GM19395 (cell line): ENCODE data around the gene SH3RF3.

Experiments
- ATAC-seq: cut with Tn5 transposase; IDR thresholded peaks from one replicate; pipeline ENCODE4 v1.9.1; 2021; ENCODE audit warnings: mild to moderate bottlenecking, moderate library complexity; ENCODE audit not compliant: unreplicated experiment

SH3RF3 gene

DNA sequence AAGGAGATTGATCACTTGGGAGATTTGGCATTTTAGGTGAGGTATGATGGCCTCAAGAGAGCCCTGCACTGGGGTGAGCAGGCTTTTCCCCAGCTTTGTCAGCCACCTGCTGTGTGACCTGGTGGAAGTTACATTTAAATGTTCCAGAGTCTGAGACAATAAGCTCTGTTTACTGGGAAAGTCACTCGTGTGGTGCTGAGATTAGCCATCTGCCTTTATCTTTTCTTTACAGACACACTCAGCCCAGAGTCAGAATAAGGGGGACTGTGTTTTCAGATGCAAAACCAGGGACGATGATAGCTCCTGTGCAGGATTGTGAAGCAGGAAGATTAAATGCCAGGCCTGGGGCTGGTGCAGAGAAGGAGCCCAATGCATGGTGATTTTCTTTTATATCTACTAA is 47.9 kb downstream of the SH3RF3 start:
- ATAC-seq = no peak

DNA sequence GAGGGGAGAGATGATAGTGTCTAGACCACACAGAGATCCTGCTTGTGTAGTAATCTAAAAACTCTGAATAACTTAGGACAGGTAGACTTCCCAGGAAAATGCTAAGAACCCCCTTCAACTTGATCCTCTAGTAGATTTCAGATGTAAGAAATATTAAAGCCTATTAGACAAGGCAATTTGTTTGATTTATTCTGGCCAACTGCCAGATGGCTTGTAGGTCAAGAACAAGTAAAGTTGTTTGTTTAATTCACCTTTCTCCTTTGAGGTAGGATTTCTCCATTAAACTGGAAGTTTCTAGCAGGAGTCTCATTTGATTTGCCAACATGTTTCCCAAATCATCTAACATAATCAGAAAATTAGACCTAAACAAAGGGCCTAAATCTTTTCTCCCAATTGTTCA is 48.6 kb downstream of the SH3RF3 start:
- no peak for ATAC-seq

GRCh38 chr2:109178968-109179367 is 50.0 kb downstream of the SH3RF3 start:
- no peak for ATAC-seq

GRCh38 chr2:109180786-109181185 is 51.8 kb downstream of the SH3RF3 start:
- no peak for ATAC-seq

DNA sequence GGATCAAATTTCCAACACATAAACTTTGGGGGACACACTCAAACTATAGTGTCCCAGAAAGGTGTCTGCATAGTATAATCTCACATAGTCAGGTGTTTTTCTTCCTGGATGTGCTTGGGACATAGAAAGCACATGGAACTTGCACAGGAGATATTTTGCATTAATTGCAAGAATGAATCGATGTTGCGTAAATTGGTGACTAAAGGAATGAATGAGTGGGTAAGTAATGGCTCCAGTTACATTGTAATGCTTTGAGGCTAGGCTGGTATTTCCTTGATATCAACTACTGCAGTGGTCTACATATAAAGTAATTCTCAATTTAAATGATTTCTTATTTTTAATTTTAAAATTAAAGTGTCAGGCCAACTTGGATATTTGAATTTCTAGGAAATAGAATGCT is 53.4 kb downstream of the SH3RF3 start:
- ATAC-seq = no peak

DNA sequence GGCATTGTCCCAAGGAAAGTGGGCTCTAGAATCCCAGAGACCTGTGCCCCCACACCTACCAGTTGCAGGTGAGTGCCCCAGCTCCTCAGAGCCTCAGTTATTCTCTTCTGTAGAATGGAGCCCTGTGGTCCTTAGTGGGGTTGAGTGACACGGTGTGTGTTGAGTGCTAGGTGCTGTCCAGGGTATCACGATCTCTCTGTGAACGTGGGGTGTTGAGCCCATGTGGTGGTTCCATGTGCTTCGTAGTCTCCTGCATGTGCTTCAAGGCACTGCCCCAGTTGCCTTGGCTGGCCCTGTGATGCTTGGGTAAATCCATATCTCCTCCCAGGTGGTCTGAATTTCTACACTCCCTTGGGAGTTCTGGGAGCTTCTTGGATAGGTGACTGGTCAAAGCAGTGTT is 54.9 kb downstream of the SH3RF3 start:
- ATAC-seq = no peak

- ATAC-seq = no peak
These were observed 55.4 kb downstream of the SH3RF3 start for GRCh38 chr2:109184368-109184767.

DNA sequence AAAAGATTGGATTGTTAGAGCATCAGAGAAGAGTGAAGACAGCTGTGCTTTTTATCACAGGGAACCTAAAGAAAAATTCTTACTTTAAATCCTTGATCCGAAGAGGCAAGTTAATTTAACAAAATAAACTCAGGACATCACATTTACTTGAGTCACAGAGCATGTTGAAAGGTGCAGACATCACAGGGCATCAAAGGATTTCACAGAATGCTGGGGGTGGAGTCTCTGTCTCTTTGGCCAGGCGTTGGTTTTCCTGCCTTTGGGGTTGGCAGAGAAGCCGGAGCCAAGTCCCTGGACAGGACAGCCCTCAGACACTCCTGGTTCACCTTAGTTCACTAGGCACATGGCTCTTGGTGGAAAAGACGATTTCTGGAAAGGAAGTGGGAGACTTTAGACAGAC is 56.3 kb downstream of the SH3RF3 start:
- no peak for ATAC-seq

DNA sequence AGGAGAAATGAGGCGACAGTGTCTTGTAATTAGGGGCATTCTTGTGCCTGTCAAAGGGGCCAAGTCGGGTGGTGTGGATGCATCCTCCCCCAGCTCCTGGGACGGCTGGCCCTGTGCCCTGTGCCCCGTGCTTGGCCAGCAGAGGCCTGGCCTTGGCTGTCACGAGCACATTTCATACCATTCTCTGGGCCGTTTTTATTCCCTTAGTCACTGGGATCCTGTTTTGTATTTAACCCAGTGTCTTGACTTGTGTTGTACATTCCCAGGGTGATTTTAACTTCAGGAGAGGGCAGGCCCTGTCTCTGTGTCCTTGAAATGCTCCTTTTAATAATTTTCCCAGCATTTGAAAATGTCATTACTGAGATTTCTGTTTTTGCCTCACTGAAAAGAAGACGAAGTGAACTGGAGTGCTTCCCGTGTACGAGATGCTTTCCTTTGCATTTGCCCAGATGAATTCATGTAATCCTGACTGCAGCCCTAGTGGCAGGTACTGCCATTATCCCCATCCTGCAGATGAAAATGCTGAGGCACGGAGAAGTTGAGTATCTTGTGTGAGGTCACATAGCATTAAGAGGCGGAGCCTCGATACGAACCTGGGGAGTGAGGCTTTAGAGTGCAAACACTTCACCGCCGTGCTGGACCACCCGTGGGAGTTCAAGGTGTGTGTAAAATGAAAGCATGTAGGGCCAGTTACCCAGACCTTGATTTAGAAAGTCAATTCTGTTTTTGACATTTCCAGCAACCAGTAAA is 57.0 kb downstream of the SH3RF3 start:
- no peak for ATAC-seq

GRCh38 chr2:109186656-109187250 is 57.7 kb downstream of the SH3RF3 start:
- no peak for ATAC-seq

DNA sequence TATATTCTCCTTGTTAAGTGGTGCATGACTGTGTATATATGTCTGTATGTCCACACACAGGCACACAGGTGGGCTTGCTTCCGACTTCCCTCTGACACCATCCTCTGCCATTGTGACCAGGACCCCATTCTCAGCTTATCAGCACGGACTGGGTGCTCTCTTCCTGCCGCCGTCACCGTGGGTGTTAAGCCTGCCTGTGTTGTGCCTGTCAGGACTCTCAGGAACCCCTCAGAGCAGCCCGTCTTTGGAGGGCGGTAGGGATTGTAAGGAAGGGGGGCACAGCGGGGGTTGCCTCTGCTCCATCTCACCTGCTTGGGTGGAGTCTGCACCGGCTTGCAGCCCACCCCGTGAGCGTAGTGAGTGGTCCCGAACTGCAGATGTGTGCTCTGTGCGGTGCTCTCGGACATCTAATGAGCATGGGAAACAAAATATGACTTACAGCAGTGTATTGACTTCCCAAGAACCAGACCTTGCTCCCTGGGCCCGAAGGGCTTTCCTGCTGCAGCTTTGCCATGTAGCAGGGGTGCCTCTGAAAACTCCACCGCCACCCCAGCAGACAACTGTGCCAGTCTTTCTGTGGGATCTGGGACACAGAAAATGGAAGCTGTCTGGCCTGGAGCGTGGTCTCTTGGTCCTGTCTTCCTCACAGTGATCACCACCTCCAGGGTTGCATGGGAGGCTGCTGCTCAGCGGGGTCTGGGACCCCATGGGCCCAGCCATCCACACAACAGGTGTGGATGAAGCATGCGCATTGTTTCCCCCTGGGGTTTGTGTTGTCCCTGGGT is 58.9 kb downstream of the SH3RF3 start:
- ATAC-seq = no peak

- no peak for ATAC-seq
These were observed 59.5 kb downstream of the SH3RF3 start for GRCh38 chr2:109188496-109188890.

DNA sequence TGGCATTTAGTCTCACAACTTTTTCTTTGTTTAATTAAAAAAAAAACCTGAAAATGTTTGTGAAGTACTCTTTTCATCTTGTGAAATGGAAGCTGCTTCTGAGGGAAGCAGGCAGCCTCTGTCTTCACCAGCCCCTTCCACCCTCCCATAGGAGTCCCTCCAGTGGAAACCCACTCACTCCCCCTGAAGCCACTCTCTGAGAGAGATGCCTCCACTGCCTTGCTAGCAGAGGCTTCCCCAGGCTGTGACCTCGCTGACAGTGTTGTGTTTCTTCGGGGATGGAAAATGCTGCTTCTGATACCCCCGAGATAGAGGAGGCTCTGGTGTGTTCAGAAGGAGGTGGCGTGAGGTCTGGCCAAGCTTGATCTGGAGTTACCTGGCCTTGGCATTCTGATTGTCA is 59.9 kb downstream of the SH3RF3 start:
- ATAC-seq = no peak

DNA sequence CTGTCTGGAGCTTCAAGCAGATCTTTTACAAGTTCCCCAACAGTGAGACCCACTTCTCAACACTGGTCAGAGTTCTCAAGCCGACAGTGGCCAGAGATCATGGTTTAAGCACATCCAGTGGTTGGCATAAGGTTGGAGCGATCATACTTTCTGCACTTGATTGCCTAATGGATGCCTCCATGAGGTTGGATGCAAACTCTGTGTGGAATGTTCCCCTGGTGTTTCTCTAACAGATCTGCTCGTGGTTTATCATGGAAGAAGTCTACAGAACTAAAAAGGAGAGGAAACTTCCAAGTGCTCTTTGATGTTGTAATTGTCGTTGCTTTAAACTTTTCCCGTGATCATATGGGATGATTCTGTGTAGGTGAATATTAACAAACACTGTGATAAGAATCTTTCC is 60.7 kb downstream of the SH3RF3 start:
- ATAC-seq = no peak

GRCh38 chr2:109193807-109194619 is 65.0 kb downstream of the SH3RF3 start:
- peak; percentile 75 for ATAC-seq

- ATAC-seq = no peak
These were observed 65.6 kb downstream of the SH3RF3 start for GRCh38 chr2:109194620-109194937.

DNA sequence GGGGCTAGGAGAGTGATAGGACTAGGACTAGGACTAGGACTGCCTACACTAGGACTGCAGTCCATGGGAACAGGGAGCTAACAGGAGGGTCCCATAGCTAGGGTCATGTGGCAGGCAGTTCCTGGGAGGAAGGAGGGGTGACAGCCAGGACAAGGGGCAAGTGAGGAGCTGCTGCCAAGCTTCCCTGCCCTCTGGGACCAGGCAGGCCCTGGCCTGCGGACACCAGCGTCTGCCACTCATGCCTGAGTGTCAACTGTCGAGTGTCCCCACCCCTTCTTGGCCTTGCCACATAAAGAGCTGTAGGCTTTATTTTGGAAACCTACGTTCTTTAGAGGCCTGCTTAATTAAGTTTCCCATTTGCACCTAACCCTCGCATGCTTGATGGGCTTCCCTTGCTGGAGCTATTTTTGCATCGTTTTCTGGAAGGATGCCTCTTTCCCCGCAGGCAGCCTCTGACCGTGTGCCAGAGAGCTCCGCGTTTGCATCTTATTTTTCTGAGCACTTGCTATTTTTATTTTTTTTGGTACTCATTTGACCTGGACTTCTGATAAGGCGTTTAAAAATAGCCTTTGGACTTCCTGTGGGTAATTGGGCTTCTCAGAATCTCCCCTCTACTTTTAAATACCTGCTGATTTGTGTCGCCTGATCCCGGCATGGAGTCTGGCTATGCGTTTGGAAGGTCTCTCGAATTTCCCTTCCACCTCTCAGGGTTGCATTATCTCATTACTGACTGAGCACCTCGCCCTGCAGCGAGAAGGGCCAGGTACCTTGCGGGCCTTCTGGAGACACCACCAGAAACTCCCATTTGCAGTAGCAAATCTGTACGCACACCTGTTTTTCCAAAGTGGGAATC is 66.4 kb downstream of the SH3RF3 start:
- no peak for ATAC-seq

DNA sequence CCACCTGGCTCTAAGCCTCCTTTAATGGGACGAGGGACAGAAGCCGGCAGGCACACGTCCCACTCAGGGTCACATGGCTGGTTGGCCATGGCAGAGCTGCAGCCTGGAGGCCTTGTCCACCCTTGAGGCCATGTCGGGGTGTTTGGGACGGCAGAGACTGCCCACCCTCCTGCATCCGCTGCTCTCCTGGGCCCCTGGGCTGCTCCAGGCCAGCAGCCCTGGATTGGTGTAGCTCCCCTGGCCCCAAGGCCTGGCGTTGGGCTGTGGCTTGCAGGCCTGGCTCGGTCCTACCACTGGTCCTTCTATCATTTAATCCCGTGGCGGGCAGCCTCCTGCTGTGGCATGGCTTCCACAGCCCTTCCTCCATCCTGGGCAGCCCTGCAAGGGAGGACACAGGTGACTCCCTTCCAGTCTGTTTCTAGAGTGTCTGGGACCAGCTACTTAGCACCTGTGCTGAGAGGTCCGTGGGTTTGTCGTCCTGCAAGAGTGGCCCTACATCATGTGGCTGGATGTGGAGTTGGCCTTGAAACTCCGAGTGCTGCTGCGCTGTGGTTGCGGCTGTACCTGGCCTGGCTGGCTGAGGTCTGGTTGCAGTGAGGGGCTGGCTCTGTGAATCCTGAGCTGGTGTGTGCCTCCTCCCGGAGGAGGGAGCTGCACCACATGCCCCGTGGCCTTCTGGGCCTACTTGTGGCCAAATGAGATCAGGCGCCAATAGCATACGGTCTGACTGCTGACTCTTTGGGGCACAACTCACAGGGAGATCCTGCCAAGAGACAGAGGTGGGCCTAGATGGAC is 67.3 kb downstream of the SH3RF3 start:
- ATAC-seq = no peak
